H1 (cell line): ENCODE results near the gene PRMT2. TPM values are rescaled to one million over a fixed set of nuclear protein-coding genes. Genes with fewer than 3 reads are reported as not detected.

Source experiments
- CTCF ChIA-PET: fragments of 300-600 bp; sonication (Branson Sonifier 250); formaldehyde crosslinking; loops from one replicate; lab custom pipeline; 2021; ENCODE audit not compliant: partially characterized antibody; lab: Charles Lee
- POLR2A ChIA-PET: fragments of 300-600 bp; sonication (Branson Sonifier 250); formaldehyde crosslinking; loops from one replicate; lab custom pipeline; 2021; ENCODE audit warnings: inconsistent platforms; ENCODE audit not compliant: partially characterized antibody; lab: Charles Lee
- DNase-seq, 2 experiments: peaks; one replicate each; pipeline versions ENCODE4 v3.0.0 to v3.0.0-alpha.2; 2010 to 2022; ENCODE audit warnings: low spot score in 2 of 2, low read depth in 1 of 2, mixed read lengths in 1 of 2
- FAIRE-seq: peaks from 2 replicates; lab custom pipeline; 2011; peaks lifted over from hg19 to GRCh38; lab: Jason Lieb, UNC
- H2AFZ ChIP-seq: 2 replicates; pipeline ENCODE4 v1.8.1; 2012; ENCODE audit warnings: low read length, inconsistent platforms
- H2AK5ac ChIP-seq: 2 replicates; pipeline ENCODE4 v1.6.1; 2013; ENCODE audit warnings: low read depth, low read length
- H2BK120ac ChIP-seq: replicated peaks from 2 replicates; pipeline ENCODE3; 2013; ENCODE audit warnings: low read depth, low read length, inconsistent platforms
- H2BK12ac ChIP-seq: 2 replicates; pipeline ENCODE4 v1.6.1; 2013; ENCODE audit warnings: low read depth, low read length
- H2BK15ac ChIP-seq: 2 replicates; pipeline ENCODE4 v1.6.1; 2013; ENCODE audit warnings: low read length
- H2BK20ac ChIP-seq: 2 replicates; pipeline ENCODE4 v1.6.1; 2013; ENCODE audit warnings: low read length
- H2BK5ac ChIP-seq: 2 replicates; pipeline ENCODE4 v1.6.1; 2013; ENCODE audit warnings: low read depth, low read length
- H3K14ac ChIP-seq: 2 replicates; pipeline ENCODE4 v1.6.1; 2013; ENCODE audit warnings: inconsistent platforms; ENCODE audit not compliant: insufficient read length
- H3K18ac ChIP-seq: 2 replicates; pipeline ENCODE4 v1.6.1; 2013; ENCODE audit warnings: low read length; ENCODE audit errors: extremely low read depth
- H3K23ac ChIP-seq: 2 replicates; pipeline ENCODE4 v1.6.1; 2013; ENCODE audit warnings: inconsistent platforms; ENCODE audit not compliant: insufficient read length
- H3K23me2 ChIP-seq: 2 replicates; pipeline ENCODE4 v1.6.1; 2013; ENCODE audit warnings: low read depth, low read length
- H3K27ac ChIP-seq: 2 replicates; pipeline ENCODE4 v1.6.1; 2011; ENCODE audit warnings: low read depth, low read length, inconsistent platforms
- H3K27me3 ChIP-seq, 4 experiments: replicated peaks in 1 of 4; 1 replicate in 1 of 4; 2 replicates in 3 of 4; pipeline versions ENCODE4 v1.6.1 to v1.8.1; 2011 to 2013; ENCODE audit warnings: low read length in 3 of 4, mild to moderate bottlenecking in 3 of 4, inconsistent platforms in 2 of 4, mixed read lengths in 2 of 4, moderate library complexity in 1 of 4; ENCODE audit not compliant: control insufficient read depth in 3 of 4, insufficient read depth in 3 of 4; ENCODE audit errors: extremely low read depth in 1 of 4
- H3K36me3 ChIP-seq, 4 experiments: 2 replicates each; pipeline versions ENCODE4 v1.6.1 to v1.8.1; 2011 to 2013; ENCODE audit warnings: mild to moderate bottlenecking in 4 of 4, low read length in 3 of 4, moderate library complexity in 2 of 4, control low read depth in 1 of 4, inconsistent platforms in 1 of 4; ENCODE audit not compliant: insufficient read depth in 4 of 4, control insufficient read depth in 2 of 4
- H3K4ac ChIP-seq: replicated peaks from 2 replicates; pipeline ENCODE3; 2013; ENCODE audit warnings: low read length, low read depth, mixed read lengths, inconsistent platforms; ENCODE audit not compliant: insufficient read length
- H3K4me1 ChIP-seq, 4 experiments: replicated peaks in 1 of 4; 1 replicate in 1 of 4; 2 replicates in 3 of 4; pipeline versions ENCODE4 v1.6.1 to v1.8.1; 2011 to 2013; ENCODE audit warnings: low read length in 3 of 4, inconsistent platforms in 2 of 4, mixed read lengths in 1 of 4; ENCODE audit not compliant: insufficient read depth in 4 of 4, control insufficient read depth in 3 of 4
- H3K4me2 ChIP-seq, 2 experiments: 2 replicates each; pipeline versions ENCODE4 v1.6.1 to v1.8.1; 2011 to 2013; ENCODE audit warnings: low read depth in 2 of 2, low read length in 2 of 2, control low read depth in 1 of 2, inconsistent platforms in 1 of 2, mild to moderate bottlenecking in 1 of 2; ENCODE audit not compliant: insufficient read depth in 1 of 2
- H3K4me3 ChIP-seq, 4 experiments: fragments of 200-600, 300-600 bp in 1 of 4; sonication (generic), shearing (Covaris generic), sonication (Bioruptor Twin) in 1 of 4; 2 replicates each; pipeline versions ENCODE4 v1.5.1 to v1.8.1; 2011 to 2016; ENCODE audit warnings: low read length in 4 of 4, low read depth in 3 of 4, control low read depth in 2 of 4, inconsistent platforms in 2 of 4, mild to moderate bottlenecking in 2 of 4, mixed read lengths in 1 of 4, moderate library complexity in 1 of 4; ENCODE audit not compliant: insufficient read depth in 2 of 4; ENCODE audit errors: extremely low read depth in 1 of 4
- H3K56ac ChIP-seq: replicated peaks from 2 replicates; pipeline ENCODE3; 2013; ENCODE audit warnings: low read depth, mild to moderate bottlenecking, mixed read lengths, low read length, inconsistent platforms; ENCODE audit not compliant: insufficient read length
- H3K79me1 ChIP-seq: 2 replicates; pipeline ENCODE4 v1.6.1; 2013; ENCODE audit warnings: low read depth, low read length, control low read depth
- H3K79me2 ChIP-seq, 2 experiments: 2 replicates each; pipeline versions ENCODE4 v1.6.1 to v1.8.1; 2012 to 2013; ENCODE audit warnings: low read length in 2 of 2, mild to moderate bottlenecking in 2 of 2, inconsistent platforms in 1 of 2; ENCODE audit not compliant: insufficient read depth in 2 of 2, control insufficient read depth in 1 of 2
- H3K9ac ChIP-seq, 4 experiments: replicated peaks in 1 of 4; 1 replicate in 1 of 4; 2 replicates in 3 of 4; pipeline versions ENCODE4 v1.6.1 to v1.8.1; 2011 to 2013; ENCODE audit warnings: low read depth in 3 of 4, low read length in 3 of 4, control low read depth in 2 of 4, mild to moderate bottlenecking in 2 of 4, moderate library complexity in 2 of 4, inconsistent platforms in 1 of 4; ENCODE audit errors: extremely low read depth in 1 of 4
- H3K9me3 ChIP-seq, 2 experiments: 2 replicates each; pipeline versions ENCODE4 v1.6.1 to v1.8.1; 2012 to 2013; ENCODE audit warnings: mild to moderate bottlenecking in 2 of 2, moderate library complexity in 2 of 2, control low read depth in 1 of 2, inconsistent platforms in 1 of 2, low read depth in 1 of 2, low read length in 1 of 2, mixed read lengths in 1 of 2; ENCODE audit not compliant: insufficient read depth in 2 of 2
- H4K20me1 ChIP-seq, 2 experiments: replicated peaks in 1 of 2; 2 replicates each; pipeline versions ENCODE3 to v1.8.1; 2011 to 2013; ENCODE audit warnings: inconsistent platforms in 2 of 2, low read length in 2 of 2, mild to moderate bottlenecking in 1 of 2; ENCODE audit not compliant: insufficient read depth in 2 of 2, control insufficient read depth in 1 of 2
- H4K5ac ChIP-seq: 2 replicates; pipeline ENCODE4 v1.6.1; 2013; ENCODE audit warnings: low read length, low read depth, mixed read lengths, inconsistent platforms; ENCODE audit not compliant: insufficient read length
- H4K8ac ChIP-seq: 2 replicates; pipeline ENCODE4 v1.8.0; 2013; ENCODE audit warnings: mild to moderate bottlenecking, moderate library complexity, low read length, inconsistent platforms; ENCODE audit not compliant: insufficient read depth; ENCODE audit errors: extremely low read depth
- H4K91ac ChIP-seq: replicated peaks from 2 replicates; pipeline ENCODE3; 2013; ENCODE audit warnings: low read length, mixed read lengths, inconsistent platforms; ENCODE audit not compliant: insufficient read length
- BCL11A ChIP-seq, 2 experiments: IDR thresholded peaks; one replicate each; pipeline ENCODE4 v1.6.1; 2011; ENCODE audit warnings: low read depth in 2 of 2, low read length in 2 of 2, mild to moderate bottlenecking in 2 of 2
- WGBS, 2 experiments: shearing (Covaris generic) in 1 of 2; methylation state at CpG; one replicate each; pipeline versions ENCODE4 v1.1.6 to v1.1.7; 2013 to 2015; ENCODE audit warnings: low lambda C conversion rate in 2 of 2, mixed read lengths in 2 of 2, inconsistent platforms in 1 of 2, low coverage in 1 of 2, missing lambda C conversion rate in 1 of 2; ENCODE audit not compliant: insufficient replicate concordance in 2 of 2, insufficient coverage in 1 of 2, insufficient read length in 1 of 2; ENCODE audit errors: extremely low coverage in 1 of 2, missing lambda C conversion rate in 1 of 2; 5-methylcytosine and 5-hydroxymethylcytosine counted together
- polyA plus RNA-seq, 7 experiments: library from polyadenylated mRNA; depleted of rRNA in 3 of 7; stranded (reverse) in 5 of 7; unstranded in 2 of 7; fragments of >200 nt in 5 of 7; fragments of 200-250 nt in 2 of 7; gene quantifications; 1 replicate in 5 of 7; 2 replicates in 1 of 7; 4 replicates in 1 of 7; pipeline versions ENCODE4 v1.2.1 to v1.2.3, GENCODE V29; 2011 to 2013; ENCODE audit warnings: missing spikeins in 2 of 7, mixed read lengths in 2 of 7
- total RNA-seq: library from RNA; stranded (reverse); fragmentation: NEBNext Ultra II Directional; extraction: Animal tissue kit (Norgen Biotek cat#: 25700); gene quantifications from 2 replicates; pipeline ENCODE4 v1.2.1, GENCODE V29; 2021

The PRMT2 gene
- total and polyA plus RNA-seq, 2 of the 8 experiments (the other 6 are each of a cell fraction or from before 2014, with no cell fraction given), result 45.8 to 59.2 TPM

GRCh38 chr21:46626536-46626935 lies 8.9 kb upstream of the PRMT2 start:
- Histone ChIP-seq H2BK5ac (no peak overlapping the region), H4K5ac (no peak overlapping the region), H3K56ac (no peak overlapping the region), H2BK20ac (no peak overlapping the region), H4K91ac (no peak overlapping the region), H3K27me3 (no peaks in the 10 kb centered on the region), H3K18ac (no peak overlapping the region), H2BK12ac (no peak overlapping the region), H3K79me2 (no peaks in the 10 kb centered on the region), H3K4ac (no peak overlapping the region), H2BK15ac (no peak overlapping the region), H3K14ac (no peak overlapping the region), H2AK5ac (no peak overlapping the region), H3K27ac (no peak overlapping the region), H3K9ac (no peak overlapping the region), H2AFZ (no peak overlapping the region), H3K23ac (no peak overlapping the region), H3K23me2 (no peaks in the 10 kb centered on the region), H3K36me3 (no peaks in the 10 kb centered on the region), H3K4me3 (no peak overlapping the region), H4K20me1 (no peaks in the 10 kb centered on the region), H3K9me3 (peaks cover 9 to 20% of the 10 kb centered on the region in 2 experiments), H2BK120ac (no peak overlapping the region), H4K8ac (peak overlapping the region; percentile 22; the same call in 1 of the 2 replicates), H3K4me2 (no peak overlapping the region), H3K4me1 (no peaks in the 10 kb centered on the region; a peak in 1 of 7 replicates), H3K79me1 (no peaks in the 10 kb centered on the region)
- FAIRE-seq, result no peak
- WGBS, 2 experiments, result 92% methylated on average over 7 of the region's 7 CpGs; no CpG with 5 or more reads in 1 of the 2 experiments
- no peak for TF ChIP-seq BCL11A (IDR thresholded peaks at IDR 0.05; ENCODE audit: low read depth in 2 of 2, low read length in 2 of 2)
- CTCF ChIA-PET, result interaction anchor here (1.1 to 2.1 kb wide), 3 partner anchors 8 to 71 kb away, joined by 3 to 8 read pairs (median 4); partner anchors contain the start of gene PRMT2
- POLR2A ChIA-PET, result no interaction called here
- no peak for DNase-seq
